ENCODE measurements around the gene RFX2. TPM values are rescaled to one million over a fixed set of nuclear protein-coding genes. Genes with fewer than 3 reads are reported as not detected.

Gene RFX2
- total and polyA plus RNA-seq, 9 donors, result 5.9 to 31.2 (median 13.3) TPM

- intact Hi-C loops (cut with DNase I), result no loop called here
- Histone ChIP-seq H3K9me3 (no peaks in the 10 kb centered on the region), H3K4me3 (peak within 1 kb of the TSS; percentile 73), H3K27me3 (no peaks in the 10 kb centered on the region), H3K27ac (peak within 1 kb of the TSS; percentile 64 to 75), H3K36me3 (no peaks in the 10 kb centered on the region), H3K4me1 (ENCODE audit: insufficient read depth) (peaks cover 15% of the 10 kb centered on the region)
- peak; percentile 98 to 99 (median 99) for DNase-seq
- WGBS, 3 donors, result 1% methylated on average over 66 to 88 of the region's 88 CpGs
- TF ChIP-seq EP300 (IDR thresholded peaks at IDR 0.05), result no peak
- peak; percentile 24 for TF ChIP-seq POLR2A (IDR thresholded peaks at IDR 0.05)
- TF ChIP-seq CTCF (IDR thresholded peaks at IDR 0.05), result peak in 1 of 3 donors; percentile 12
Observed at GRCh38 chr19:5977785-5978605, 132.3 kb downstream of the RFX2 start, which contains the start of gene RANBP3. TSS of gene RANBP3 (minus strand) at chr19:5978140. CDS start at chr19:5978082, 58 bp downstream.

- Histone ChIP-seq H3K27ac (peak overlapping the region; percentile 64 to 75), H3K36me3 (no peaks in the 10 kb centered on the region), H3K4me1 (ENCODE audit: insufficient read depth) (peaks cover 19% of the 10 kb centered on the region), H3K4me3 (peak overlapping the region; percentile 73), H3K27me3 (no peaks in the 10 kb centered on the region), H3K9me3 (no peaks in the 10 kb centered on the region)
- intact Hi-C loops (cut with DNase I), result no loop called here
- TF ChIP-seq POLR2A (IDR thresholded peaks at IDR 0.05), result no peak
- no peak for TF ChIP-seq CTCF (IDR thresholded peaks at IDR 0.05)
- 0 to 1% (median 0%) methylated on average over 39 to 42 of the region's 43 CpGs for WGBS, 3 donors
- DNase-seq, result no peak
Observed at GRCh38 chr19:5977222-5977784, 133.0 kb downstream of the RFX2 start.

GRCh38 chr19:5976768-5977167, 133.5 kb downstream of the RFX2 start:
- H3K4me1 ChIP-seq (ENCODE audit: insufficient read depth), result peaks cover 23% of the 10 kb centered on the region
- no peak for TF ChIP-seq POLR2A (IDR thresholded peaks at IDR 0.05)
- no peak for TF ChIP-seq CTCF (IDR thresholded peaks at IDR 0.05)
- no peak for TF ChIP-seq EP300 (IDR thresholded peaks at IDR 0.05)
- no peaks in the 10 kb centered on the region for H3K27me3 ChIP-seq
- peak overlapping the region; percentile 73 for H3K4me3 ChIP-seq
- WGBS, 3 donors, result 46 to 47% (median 46%) methylated on average over 8 of the region's 8 CpGs
- no peak overlapping the region for H3K27ac ChIP-seq
- H3K9me3 ChIP-seq, result no peaks in the 10 kb centered on the region
- H3K36me3 ChIP-seq, result no peaks in the 10 kb centered on the region
- intact Hi-C loops (cut with DNase I), result no loop called here
- DNase-seq, result no peak

- no peak for DNase-seq
- Histone ChIP-seq H3K27ac (no peak overlapping the region), H3K4me1 (ENCODE audit: insufficient read depth) (peaks cover 25% of the 10 kb centered on the region), H3K9me3 (no peaks in the 10 kb centered on the region), H3K36me3 (no peaks in the 10 kb centered on the region), H3K4me3 (no peak overlapping the region), H3K27me3 (no peaks in the 10 kb centered on the region)
- intact Hi-C loops (cut with DNase I), result no loop called here
- 88 to 91% (median 91%) methylated on average over 3 of the region's 3 CpGs for WGBS, 3 donors
- TF ChIP-seq POLR2A (IDR thresholded peaks at IDR 0.05) (no peak), EP300 (IDR thresholded peaks at IDR 0.05) (no peak), CTCF (IDR thresholded peaks at IDR 0.05) (no peak)
Observed at GRCh38 chr19:5975388-5975728, 134.9 kb downstream of the RFX2 start.

Measured in ovary (tissue), 9 donors.